ENCODE measurements around the gene COX8A. TPM values are rescaled to one million over a fixed set of nuclear protein-coding genes. Genes with fewer than 3 reads are reported as not detected.
A peak's percentile ranks its signal among the peaks of the same experiment; 100 is the strongest.

Gene COX8A
- total RNA-seq, 1 donor from 2014 or later: 265 TPM

GRCh38 chr11:64020976-64021756 lies 46.7 kb downstream of the COX8A start:
- Mint-ChIP-seq H3K4me3 (ENCODE audit: unreplicated experiment) (no peak overlapping the region), H3K4me1 (ENCODE audit: unreplicated experiment) (peaks cover 27% of the 10 kb centered on the region), H3K9me3 (ENCODE audit: unreplicated experiment) (no peaks in the 10 kb centered on the region), H3K27ac (ENCODE audit: unreplicated experiment) (no peak overlapping the region), H3K36me3 (ENCODE audit: unreplicated experiment) (no peaks in the 10 kb centered on the region), H3K27me3 (ENCODE audit: unreplicated experiment) (no peaks in the 10 kb centered on the region)
- TF ChIP-seq CTCF (IDR thresholded peaks at IDR 0.05): no peak
- DNase-seq (ENCODE audit: extremely low spot score, unreplicated experiment): no peak

GRCh38 chr11:64021757-64022093 lies 47.3 kb downstream of the COX8A start:
- no peak for DNase-seq (ENCODE audit: extremely low spot score, unreplicated experiment)
- no peaks in the 10 kb centered on the region for H3K27me3 Mint-ChIP-seq (ENCODE audit: unreplicated experiment)
- TF ChIP-seq CTCF (IDR thresholded peaks at IDR 0.05): no peak
- H3K9me3 Mint-ChIP-seq (ENCODE audit: unreplicated experiment): no peaks in the 10 kb centered on the region
- H3K4me3 Mint-ChIP-seq (ENCODE audit: unreplicated experiment): no peak overlapping the region
- H3K27ac Mint-ChIP-seq (ENCODE audit: unreplicated experiment): peak overlapping the region; percentile 73
- H3K4me1 Mint-ChIP-seq (ENCODE audit: unreplicated experiment): peaks cover 27% of the 10 kb centered on the region
- no peaks in the 10 kb centered on the region for H3K36me3 Mint-ChIP-seq (ENCODE audit: unreplicated experiment)

- no peak for TF ChIP-seq CTCF (IDR thresholded peaks at IDR 0.05)
- H3K27ac Mint-ChIP-seq (ENCODE audit: unreplicated experiment): peak overlapping the region; percentile 73
- no peaks in the 10 kb centered on the region for H3K9me3 Mint-ChIP-seq (ENCODE audit: unreplicated experiment)
- no peaks in the 10 kb centered on the region for H3K36me3 Mint-ChIP-seq (ENCODE audit: unreplicated experiment)
- peaks cover 29% of the 10 kb centered on the region for H3K4me1 Mint-ChIP-seq (ENCODE audit: unreplicated experiment)
- H3K4me3 Mint-ChIP-seq (ENCODE audit: unreplicated experiment): no peak overlapping the region
- H3K27me3 Mint-ChIP-seq (ENCODE audit: unreplicated experiment): no peaks in the 10 kb centered on the region
- DNase-seq (ENCODE audit: extremely low spot score, unreplicated experiment): no peak
Observed at GRCh38 chr11:64022125-64022784, 47.8 kb downstream of the COX8A start.

GRCh38 chr11:64023712-64024710 lies 49.6 kb downstream of the COX8A start:
- Mint-ChIP-seq H3K4me1 (ENCODE audit: unreplicated experiment) (peaks cover 29% of the 10 kb centered on the region), H3K4me3 (ENCODE audit: unreplicated experiment) (no peak overlapping the region), H3K36me3 (ENCODE audit: unreplicated experiment) (no peaks in the 10 kb centered on the region), H3K9me3 (ENCODE audit: unreplicated experiment) (no peaks in the 10 kb centered on the region), H3K27me3 (ENCODE audit: unreplicated experiment) (no peaks in the 10 kb centered on the region), H3K27ac (ENCODE audit: unreplicated experiment) (no peak overlapping the region)
- no peak for DNase-seq (ENCODE audit: extremely low spot score, unreplicated experiment)
- TF ChIP-seq CTCF (IDR thresholded peaks at IDR 0.05): no peak
